Ovary (tissue), 3 donors: ENCODE data around the gene ETV6.

Experiments
- EP300 ChIP-seq: sonication (generic); formaldehyde crosslinking; IDR thresholded peaks from one replicate; pipeline ENCODE4 v1.6.1; 2017; ENCODE audit warnings: antibody characterized with exemption
- POLR2A ChIP-seq: fragments of 450-650 bp; IDR thresholded peaks from one replicate; pipeline ENCODE4 v1.6.1; 2017; ENCODE audit warnings: antibody characterized with exemption, mild to moderate bottlenecking, moderate library complexity
- TF ChIP-seq, protein P1 (sequence below), 3 donors: fragments of 450-650 bp in 2 of 3; fragments of 200-600 bp in 1 of 3; IDR thresholded peaks; one replicate each; pipeline versions ENCODE4 v1.5.1 to v1.8.0; 2016 to 2022; ENCODE audit warnings: antibody characterized with exemption in 3 of 3, mild to moderate bottlenecking in 1 of 3
- donor health status: DM: no; HTN: no; CAD: no.

DNA sequence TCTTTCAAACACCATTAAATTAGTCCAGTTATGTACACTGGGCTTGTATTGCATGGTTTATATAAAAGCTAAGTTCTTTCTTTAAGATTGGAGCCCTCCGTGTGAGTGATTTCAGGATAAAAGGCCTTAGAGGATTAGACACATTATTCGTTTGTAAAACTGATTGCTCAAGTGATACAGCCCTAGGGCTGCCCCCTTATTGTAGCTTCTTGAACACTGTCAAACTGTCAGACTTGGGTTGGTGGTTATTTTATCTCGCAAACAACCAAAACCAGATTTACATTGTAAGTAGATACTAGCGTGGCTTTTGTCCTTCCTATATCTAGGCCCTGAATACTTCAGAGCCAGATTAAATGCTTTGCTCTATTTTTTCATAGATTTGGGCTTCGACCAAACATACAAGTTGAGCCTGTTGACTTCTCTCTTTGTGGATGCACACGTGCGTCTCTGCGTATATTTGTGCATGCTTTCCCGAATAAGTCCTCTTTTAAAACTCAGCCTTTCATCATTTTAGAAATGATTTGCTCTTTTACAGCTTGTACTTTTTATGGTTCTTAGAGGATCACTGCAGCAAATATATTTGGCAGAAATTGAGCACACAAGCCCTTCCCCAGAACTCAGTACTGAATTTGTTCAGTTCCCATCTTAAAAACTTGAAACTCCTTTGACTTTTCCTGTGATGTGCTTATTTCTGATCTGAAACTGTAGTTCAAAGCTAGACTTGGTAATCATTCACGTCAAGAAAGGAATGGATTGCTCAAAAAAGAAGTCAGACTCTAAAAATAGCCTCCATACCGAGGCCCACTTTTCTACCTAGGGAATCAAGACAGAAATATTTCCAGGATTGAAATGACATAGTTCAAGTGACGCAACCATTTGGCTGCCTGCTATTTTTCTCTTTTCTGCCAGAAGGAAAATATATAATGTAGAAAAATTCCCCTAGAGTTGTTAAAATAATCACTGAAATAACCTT, 129.5 kb downstream of the ETV6 start:
- TF ChIP-seq POLR2A (no peak), EP300 (no peak)
- TF ChIP-seq, protein P1, sequence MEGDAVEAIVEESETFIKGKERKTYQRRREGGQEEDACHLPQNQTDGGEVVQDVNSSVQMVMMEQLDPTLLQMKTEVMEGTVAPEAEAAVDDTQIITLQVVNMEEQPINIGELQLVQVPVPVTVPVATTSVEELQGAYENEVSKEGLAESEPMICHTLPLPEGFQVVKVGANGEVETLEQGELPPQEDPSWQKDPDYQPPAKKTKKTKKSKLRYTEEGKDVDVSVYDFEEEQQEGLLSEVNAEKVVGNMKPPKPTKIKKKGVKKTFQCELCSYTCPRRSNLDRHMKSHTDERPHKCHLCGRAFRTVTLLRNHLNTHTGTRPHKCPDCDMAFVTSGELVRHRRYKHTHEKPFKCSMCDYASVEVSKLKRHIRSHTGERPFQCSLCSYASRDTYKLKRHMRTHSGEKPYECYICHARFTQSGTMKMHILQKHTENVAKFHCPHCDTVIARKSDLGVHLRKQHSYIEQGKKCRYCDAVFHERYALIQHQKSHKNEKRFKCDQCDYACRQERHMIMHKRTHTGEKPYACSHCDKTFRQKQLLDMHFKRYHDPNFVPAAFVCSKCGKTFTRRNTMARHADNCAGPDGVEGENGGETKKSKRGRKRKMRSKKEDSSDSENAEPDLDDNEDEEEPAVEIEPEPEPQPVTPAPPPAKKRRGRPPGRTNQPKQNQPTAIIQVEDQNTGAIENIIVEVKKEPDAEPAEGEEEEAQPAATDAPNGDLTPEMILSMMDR (IDR thresholded peaks at IDR 0.05), result no peak
